GM21786 (cell line): ENCODE measurements around the gene PTGES2.

ENCODE experiments used
- ATAC-seq: cut with Tn5 transposase; IDR thresholded peaks from one replicate; pipeline ENCODE4 v1.9.1; 2021; ENCODE audit not compliant: unreplicated experiment

The PTGES2 gene

DNA sequence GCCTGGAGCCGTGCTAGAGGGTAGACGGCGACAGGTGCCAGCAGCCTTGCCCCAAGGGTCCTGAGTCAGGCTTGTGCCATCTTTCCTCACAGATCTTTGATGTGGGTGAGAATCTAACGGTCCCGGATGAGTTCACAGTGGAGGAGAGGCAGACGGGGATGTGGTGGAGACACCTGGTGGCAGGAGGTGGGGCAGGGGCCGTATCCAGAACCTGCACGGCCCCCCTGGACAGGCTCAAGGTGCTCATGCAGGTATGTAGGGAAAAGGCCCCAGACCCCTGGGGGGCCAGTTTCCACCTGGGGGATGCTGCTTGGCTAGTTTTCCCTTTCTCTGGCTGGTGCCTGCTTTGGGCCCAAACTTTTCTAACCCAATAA is 24.0 kb downstream of the PTGES2 start:
- ATAC-seq, result no peak

DNA sequence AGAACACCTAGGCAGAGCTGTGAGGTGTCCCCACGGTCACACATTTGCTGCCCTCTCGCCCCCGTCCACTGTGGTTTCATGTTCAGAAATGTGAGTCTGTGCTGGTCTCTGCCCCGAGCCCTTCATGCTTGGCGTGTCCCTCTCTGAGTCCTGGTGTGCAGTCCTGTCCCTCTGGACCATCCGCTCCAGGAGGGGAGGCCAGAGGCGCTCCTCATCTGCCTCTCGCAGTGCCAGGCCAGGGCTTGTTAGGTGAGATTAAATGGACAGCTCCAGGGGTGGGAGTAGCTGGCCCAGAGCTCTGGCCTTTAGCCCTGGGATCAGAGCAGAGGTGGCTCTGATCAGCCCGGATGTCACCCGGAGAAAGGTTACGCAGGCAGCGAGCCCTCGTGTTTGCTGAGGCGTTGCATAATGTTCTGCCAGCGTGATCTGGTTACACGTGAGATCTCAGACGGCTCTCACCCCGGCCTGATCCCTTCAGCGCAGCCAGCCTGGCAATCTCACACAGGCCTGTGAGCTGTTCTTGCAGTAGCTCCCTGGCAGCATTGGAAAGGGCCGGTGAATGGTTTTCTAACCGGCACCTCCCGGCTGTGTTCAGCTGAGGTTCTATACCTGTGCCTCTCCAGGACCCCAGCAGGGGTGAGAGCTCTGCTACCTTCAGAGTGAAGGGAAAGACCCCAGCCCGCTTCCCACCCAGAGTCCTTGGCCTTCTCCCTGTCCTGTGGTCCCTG is 24.5 kb downstream of the PTGES2 start:
- ATAC-seq, result no peak

DNA sequence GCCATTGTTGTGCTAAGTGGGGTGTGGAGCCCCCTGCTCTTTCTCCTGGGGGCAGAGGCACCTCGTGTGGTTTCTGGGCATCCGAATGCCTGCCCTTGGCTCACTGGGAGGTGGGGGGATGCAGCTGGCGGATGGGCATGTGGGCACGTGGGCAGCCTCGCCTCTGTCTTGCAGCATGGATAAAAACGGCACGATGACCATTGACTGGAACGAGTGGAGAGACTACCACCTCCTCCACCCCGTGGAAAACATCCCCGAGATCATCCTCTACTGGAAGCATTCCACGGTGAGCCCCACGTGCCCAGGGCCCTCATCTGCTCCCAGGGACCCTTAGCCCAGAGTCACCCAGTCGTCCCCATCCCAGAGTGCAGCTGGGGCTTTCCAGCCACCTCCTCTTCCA is 25.3 kb downstream of the PTGES2 start:
- ATAC-seq, result no peak

DNA sequence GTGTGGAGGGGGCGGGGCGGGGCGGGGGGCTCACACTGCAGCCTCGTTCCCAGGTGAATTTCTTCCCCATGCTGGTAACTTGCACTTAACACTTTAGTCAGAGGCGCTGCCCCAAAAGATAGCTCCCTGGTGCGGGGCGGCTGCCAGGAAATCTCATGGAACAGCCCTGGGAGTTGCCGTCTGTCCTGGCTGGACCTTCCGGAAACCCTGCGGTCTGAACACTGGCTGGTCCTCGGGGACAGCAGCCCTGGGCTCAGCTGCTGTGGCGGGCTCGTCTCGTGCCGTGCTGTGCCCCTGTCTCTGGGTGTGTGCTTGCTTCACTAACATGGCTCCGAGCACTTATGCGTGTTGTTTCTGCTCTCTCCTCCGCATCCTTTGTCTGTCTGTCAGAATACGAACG is 25.8 kb downstream of the PTGES2 start:
- no peak for ATAC-seq

DNA sequence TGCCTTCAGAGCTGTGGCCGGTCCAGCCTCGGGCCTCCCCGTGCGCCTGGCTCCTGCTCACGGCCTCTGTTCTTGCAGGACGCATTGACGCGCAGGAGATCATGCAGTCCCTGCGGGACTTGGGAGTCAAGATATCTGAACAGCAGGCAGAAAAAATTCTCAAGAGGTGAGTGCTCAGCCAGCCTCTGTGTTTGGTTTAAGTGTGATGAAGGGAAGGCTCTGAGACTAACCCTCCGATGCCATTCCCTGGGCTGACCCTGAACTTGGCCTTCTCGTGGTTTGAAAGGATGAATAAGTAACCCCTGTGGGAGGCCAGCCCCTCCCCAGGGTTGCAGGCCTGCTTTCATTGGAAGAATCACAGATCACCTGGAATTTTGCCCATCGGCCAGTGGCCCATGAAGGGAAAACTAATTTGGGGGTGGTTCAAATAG is 26.3 kb downstream of the PTGES2 start:
- no peak for ATAC-seq

DNA sequence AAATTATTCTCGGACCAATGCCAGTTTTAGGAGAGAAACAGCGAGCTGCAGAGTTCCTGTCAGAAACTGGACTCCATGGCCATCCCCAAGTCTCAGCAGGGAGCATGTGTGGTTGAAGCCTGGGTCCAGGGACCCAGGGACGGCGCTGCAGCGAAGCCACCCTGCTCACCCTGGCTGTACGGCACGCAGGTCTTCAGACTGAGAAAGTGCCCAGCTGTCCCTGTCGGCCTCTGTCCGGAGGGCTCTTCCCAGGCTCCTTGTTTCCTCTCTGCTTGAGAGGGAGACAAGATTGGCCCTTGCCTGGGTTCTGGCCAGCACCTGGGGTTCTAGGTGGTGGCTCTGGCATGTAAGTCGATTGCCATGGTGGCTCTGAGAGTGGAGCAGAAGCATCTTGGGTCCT is 26.9 kb downstream of the PTGES2 start:
- no peak for ATAC-seq

DNA sequence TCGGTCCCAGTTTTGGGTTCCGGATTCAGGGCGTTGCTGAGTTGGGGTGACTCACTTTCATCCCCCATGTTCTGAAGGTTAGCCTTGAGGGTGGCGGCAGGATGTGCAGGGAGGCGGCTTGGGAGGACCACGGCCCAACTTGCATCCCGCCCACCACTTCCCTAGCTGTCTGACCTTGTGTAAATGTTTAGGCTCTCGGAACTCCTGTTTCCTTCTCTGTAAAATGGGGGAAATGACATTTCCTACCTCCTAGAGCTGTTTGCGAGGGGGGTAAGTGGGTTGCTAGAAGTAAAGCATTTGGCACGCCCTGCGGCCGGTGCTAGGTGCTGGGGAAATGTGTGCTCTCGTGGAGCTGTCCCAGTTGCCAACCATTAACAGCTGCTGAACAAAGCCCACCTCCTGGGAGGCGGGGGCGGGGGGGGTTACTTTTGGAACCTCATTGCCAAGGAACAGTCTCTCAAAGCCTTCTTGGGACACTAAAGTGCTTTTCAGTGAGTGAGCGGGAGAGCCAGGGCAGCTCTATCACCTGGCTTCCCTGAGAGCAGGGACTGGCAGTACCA is 27.5 kb downstream of the PTGES2 start:
- ATAC-seq, result no peak

DNA sequence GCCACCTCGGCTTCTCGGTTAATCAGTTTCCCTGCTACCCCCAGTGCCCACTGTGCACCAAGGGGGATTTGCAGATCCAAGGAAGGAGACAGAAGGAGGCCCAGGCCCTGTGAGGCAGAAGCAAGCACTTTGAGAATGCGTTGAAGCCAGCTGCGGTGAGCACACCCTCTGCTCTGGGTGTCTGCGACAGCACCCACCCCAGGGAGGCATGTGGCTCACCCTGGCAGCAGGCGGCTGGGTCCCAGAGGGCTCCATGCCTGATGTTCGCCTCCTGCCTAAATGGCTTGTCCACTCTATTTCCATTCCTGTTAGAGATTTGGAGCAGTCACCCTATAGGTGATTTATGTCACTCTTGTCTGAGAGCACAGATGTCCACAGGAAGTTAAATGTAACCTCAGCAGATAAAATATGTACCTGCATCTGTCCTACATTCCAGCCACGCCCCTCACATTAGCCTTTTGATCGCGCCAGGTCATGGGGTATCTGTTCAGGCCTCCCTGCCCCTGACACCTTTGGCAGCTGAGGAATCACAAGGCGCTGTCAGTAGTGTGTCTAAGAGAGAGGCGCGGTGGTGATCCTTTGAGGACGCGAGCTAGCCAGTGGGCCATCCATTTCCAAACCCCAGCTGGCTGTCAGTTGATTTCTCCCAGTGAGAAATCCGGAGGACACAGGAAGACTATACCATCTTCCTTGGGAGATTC is 28.1 kb downstream of the PTGES2 start:
- no peak for ATAC-seq

DNA sequence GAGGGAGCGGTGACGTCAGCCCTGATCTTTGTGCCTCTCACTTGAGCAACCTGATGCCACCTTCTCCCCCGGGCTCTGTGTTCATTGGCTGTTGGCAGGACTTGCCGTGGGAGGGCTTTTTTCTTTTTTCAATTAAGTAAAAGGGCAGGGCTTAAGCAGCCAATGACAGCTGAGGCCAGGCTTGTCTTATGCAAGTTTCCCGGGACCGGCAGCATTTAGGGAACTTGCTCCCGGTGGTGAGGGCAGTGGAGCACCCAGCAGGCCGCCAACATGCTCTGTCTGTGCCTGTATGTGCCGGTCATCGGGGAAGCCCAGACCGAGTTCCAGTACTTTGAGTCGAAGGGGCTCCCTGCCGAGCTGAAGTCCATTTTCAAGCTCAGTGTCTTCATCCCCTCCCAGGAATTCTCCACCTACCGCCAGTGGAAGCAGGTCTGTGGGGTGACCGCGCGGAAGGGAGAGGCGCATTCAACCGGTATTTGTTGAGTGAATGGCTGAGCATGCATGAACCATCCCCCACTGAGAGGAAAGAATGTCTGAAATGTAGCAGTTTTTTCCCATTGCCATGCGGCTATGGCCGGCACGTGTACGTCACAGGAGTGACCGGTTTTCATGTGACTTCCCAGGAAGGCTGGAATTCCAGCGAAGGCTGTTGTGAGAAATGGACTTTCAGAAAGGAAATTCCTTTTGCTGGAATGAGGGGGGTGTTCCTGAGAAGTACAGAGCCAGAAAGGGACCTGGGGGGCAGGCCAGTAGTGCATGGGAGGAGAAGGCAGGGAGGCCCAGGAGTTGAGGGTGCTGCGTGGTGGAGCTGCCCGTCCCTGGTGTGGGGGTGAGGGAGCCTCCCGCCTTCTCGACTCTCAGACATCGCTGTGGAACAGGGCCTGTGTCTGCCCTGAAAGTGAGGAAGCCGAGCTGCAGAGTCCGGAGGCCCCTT is 29.0 kb downstream of the PTGES2 start:
- no peak for ATAC-seq

DNA sequence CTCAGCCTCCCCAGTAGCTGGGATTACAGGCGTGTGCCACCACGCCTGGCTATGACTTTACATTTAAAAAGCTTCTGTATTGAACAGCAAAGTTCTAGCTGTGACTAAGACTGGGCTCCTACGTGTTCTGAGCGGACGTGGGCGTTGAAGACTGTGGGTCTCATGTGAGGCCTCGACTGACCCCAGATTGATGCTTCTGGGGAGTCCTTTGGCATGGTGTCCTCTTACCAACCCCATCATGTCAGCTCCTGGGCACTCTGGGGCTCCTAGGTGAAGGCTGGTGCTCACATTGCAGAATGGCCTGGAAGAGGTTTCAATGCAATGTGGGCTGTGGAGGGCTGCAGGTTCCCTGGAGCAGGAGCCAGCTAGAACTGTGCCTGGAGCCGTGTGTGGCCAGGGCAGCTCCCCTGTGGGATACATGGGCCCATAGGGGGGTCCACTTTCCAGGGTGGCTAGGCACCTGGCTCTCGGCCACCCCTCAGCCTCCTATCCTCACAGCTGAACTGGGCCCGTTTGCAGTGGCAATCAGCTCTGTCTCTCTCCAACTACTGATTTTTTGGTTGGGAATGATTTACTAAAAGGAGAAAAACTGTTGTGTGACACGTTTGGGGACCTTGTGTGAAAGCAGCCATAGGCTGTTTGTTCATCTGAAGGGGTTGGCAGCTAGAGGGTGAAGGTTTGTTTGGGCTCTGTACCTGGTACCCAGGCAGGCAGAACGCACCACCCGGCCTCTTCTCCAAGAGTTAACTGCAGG is 29.8 kb downstream of the PTGES2 start:
- no peak for ATAC-seq

DNA sequence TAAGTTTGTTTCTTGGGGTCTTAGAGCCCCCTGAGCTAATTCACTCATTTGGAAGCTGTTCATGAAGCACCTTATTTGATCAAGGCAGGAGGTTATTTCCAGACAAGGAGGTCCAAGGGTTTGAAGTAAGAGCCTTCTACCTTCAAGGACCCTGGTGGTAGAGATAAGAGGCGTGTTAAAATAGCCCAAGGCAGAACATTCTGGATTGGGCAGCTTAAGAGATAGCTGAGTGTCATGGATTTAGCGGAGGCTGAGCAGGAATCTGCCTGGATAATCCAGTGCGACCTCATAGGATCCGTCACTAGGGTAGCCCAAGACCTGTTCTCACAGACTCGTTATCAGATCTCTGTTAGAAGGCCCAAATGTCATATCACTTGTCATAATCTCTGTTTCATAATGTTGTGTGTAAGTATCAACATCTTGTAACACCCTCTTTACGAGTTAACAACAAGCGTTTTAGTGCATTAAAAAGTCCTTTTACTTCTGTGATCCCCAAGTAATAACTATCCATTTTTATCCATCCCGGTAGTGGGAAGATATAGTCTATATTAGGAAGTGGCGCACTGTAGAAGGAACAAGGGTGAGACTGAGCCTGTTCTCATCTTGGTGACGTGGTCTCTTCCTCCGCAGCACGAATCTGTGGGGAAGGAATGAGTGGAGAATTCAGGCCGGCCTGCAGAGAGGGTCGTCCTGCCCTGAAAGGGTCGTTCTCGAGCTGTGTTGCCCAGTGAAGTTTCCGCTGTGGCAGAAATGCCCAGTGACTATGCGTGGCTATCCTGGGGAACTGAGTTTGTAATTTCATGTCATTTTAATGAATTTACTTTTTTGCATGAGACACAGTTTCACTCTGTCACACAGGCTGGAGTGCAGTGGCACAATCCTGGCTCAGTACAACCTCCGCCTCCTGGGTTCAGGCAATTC is 30.7 kb downstream of the PTGES2 start:
- ATAC-seq, result no peak

DNA sequence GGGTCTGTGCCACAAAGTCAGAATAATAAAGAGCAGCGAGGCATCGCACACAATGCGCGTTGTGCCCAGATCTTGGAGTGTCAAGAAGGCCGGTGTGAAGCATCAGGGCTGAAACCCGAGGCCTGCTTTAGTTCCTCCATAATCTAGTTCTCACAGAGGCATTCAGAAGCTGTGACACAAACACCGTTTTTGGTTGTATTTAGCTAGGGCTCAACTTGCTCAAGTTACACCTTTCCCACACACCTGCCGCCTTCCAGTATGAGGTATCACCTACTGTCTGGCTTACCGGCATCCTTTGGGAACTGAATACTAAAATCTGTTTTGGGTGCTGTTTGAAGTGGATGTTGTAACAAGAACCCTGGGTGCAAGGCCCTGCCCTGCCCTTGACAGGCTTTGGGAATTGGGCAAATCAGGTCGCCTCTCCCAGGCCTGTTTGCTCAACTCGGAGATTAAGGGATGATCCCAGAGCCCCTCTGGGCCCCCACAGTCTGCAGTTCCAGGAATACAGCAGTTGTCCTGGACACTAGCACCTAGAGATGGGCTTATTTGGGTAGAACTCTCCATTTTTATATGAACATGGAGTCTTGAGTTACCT is 32.5 kb downstream of the PTGES2 start:
- no peak for ATAC-seq

DNA sequence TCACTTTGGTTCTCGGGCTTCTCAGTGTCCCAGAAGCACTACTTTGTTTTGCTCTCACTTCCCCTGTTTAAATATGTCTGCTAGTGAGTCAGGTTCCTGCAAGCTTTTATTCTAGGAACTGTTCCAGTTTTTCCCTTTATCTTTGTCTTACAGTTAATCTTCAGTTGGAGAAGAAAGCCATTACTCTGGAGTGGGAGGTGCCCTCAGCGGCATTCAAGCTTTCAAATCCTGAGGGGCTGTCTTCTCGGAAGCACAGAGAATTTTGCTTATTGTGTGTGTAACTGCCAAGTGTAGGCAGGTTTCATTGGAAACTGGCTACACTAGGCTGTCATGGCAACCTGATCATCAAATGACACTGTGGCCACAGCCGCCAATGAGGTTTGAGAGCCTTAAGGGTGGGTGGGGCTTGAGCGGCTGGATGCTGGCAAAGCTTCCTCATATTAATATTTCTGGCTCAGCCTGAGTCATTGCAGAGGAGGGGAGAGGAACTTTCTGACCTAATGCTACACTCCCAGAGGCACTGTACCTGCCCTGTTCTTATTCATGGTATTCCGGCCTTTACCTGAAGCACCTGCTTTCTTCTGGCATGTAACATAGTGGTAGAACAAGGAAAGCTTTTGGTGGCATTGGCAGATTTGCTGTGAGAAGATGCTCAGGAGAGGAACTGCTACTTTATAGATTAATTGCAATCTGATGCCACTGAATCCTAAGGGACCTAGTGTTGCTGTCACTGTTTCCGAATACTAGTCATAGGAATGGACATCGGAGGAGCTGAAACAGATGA is 33.2 kb downstream of the PTGES2 start:
- peak; percentile 91 for ATAC-seq

DNA sequence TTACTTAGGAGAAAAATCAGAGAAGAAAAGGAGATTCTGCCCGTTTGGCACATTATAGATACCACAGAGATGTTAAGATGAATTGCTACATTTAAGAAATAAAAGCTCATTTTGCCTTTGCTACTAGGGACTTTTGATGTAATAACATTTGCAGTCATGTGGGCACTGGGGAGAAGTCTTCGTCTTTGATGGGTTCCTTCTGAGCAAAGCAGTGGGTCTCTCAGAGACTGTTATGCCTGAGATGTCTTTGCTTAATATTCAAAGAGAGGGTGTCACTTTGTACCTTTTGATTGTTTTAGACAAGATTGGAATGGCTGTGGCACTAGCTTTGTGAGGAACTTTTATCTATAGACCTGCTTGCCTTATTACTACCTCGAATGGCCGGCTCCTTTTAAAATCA is 34.5 kb downstream of the PTGES2 start:
- no peak for ATAC-seq

DNA sequence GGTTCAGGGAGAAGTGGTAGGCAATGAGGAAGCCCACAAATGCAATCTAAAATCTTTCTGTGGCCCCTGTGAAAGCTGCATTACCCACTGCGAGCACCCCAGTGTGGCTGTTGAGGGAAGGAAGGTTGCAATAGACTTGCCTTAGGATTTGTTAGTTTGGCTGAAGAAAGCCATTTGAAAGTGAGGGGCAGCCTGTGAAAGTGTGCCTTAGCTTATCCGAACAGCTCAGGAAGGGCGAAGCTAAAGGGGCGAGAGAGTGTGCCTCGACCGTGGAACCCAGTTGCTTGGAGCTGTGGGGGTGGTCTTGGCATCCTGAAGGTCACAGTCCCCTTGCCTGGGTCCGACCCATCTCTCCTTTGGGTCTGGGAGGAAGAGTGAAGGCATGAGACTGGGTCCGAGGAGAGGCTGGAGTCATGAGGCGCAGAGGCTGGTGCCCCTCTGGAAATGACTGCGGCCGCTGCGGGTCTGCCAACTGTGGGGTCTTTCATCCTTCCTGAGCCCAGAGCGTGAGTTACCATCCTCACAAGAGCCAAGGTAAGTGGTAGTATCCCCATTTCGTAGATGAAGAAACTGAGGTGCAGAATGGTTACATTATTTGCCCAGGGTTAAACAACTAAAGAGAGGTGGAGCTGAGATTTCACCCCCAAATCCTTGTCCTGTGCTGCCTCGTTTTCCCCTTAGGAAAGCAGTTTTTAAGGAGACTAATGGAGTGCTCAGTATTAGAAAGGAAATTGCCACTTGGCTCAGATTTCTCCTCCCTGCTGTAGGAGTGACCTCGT is 35.1 kb downstream of the PTGES2 start:
- ATAC-seq, result no peak

DNA sequence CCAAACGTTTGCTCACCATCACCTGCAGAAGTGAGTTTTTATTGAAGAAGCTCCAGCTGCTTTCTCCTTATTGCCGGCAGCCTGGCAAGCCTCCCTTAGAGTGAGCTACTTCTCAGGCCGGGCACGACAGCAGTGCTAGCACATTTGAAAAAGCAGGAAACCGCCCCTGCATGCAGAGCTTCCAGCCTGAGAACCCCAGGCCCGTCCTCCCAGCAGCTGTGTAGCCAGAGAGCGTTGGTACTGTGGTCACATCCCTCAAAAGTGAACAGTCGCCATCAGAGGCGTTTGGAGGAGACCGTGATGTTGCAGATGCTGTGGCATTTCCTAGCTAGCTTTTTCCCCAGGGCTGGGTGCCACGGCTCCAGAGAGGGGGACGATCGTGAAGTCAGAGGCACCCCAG is 36.0 kb downstream of the PTGES2 start:
- no peak for ATAC-seq

DNA sequence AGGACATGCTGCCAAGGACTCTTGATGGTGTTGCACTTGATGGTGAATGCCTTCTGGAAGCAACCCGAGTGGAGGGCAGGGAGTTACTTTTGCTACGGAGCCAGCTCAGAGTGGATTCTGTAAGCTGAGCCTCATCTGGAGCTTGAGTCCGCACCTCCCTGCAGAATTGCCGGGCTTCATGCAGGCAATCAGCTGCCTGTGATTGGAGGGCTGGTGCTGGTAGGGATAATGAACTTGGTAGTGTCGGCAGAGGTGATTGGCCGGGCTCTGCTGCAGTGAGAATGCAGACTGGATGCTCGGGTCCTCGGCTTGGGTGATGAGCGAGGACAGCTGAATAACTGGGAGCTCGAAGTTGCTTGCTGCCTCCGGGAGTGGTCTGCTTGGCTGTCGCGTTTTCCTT is 36.4 kb downstream of the PTGES2 start:
- ATAC-seq, result no peak

DNA sequence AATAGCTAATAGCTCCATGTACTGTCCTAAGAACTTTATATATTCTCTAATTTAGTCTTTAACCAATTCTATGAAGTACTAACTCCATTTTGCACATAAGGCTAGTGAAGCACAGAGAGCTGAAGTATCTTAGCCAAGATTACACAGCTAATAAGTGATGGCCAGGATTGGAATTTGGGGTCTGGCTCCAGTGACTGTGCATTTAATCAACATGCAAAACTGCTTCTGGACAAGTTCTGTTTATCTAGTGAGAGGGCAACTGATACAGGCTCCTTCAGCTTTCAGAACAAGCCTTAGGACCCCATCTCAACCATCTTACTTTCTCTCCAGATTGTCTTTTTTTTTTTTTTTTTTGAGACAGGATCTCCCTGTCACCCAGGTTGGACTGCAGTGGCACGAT is 38.2 kb downstream of the PTGES2 start:
- no peak for ATAC-seq
